IMR-90 (cell line): ENCODE data around the gene MDP1. TPM values are rescaled to one million over a fixed set of nuclear protein-coding genes. Genes with fewer than 3 reads are reported as not detected.

Experiments
- ATAC-seq: fragments of 200-7000 bp; cut with Tn5 transposase; 2 replicates; pipeline ENCODE4 v1.9.1; 2020; ENCODE audit warnings: low read depth, mild to moderate bottlenecking, moderate library complexity
- BruUV-seq: library from RNA; stranded (reverse); fragments of 400-500 nt; replicated peaks from 2 replicates; lab custom pipeline; 2021; lab: Mats Ljungman, UMichigan
- CTCF ChIA-PET: fragments of 300-600 bp; formaldehyde crosslinking; extraction: SDS; loops from one replicate; lab custom pipeline; 2021; ENCODE audit warnings: antibody characterized with exemption; lab: Yijun Ruan, JAX
- POLR2A ChIA-PET: fragments of 300-600 bp; sonication (Branson Sonifier 250); formaldehyde crosslinking; loops from one replicate; lab custom pipeline; 2022; ENCODE audit warnings: antibody characterized with exemption; ENCODE audit not compliant: unreplicated experiment; lab: Charles Lee
- DNase-seq: peaks from one replicate; pipeline ENCODE4 v3.0.0; 2013
- H2AFZ ChIP-seq: replicated peaks from 2 replicates; pipeline ENCODE3; 2013; ENCODE audit warnings: low read length, mild to moderate bottlenecking; ENCODE audit not compliant: poor library complexity
- H2AK5ac ChIP-seq: 2 replicates; pipeline ENCODE4 v1.6.1; 2013; ENCODE audit warnings: low read depth, low read length, inconsistent platforms
- H2AK9ac ChIP-seq: replicated peaks from 2 replicates; pipeline ENCODE3; 2013; ENCODE audit warnings: mild to moderate bottlenecking, low read depth, low read length, moderate library complexity; ENCODE audit not compliant: poor library complexity
- H2BK120ac ChIP-seq: 2 replicates; pipeline ENCODE4 v1.6.1; 2013; ENCODE audit warnings: low read depth, low read length, inconsistent platforms
- H2BK15ac ChIP-seq: 3 replicates; pipeline ENCODE4 v1.6.1; 2013; ENCODE audit warnings: low read depth, low read length, inconsistent platforms
- H2BK20ac ChIP-seq: 2 replicates; pipeline ENCODE4 v1.6.1; 2013; ENCODE audit warnings: low read depth, mild to moderate bottlenecking, inconsistent platforms, low read length, moderate library complexity
- H2BK5ac ChIP-seq: 2 replicates; pipeline ENCODE4 v1.6.1; 2013; ENCODE audit warnings: mild to moderate bottlenecking, low read depth, low read length, inconsistent platforms; ENCODE audit not compliant: poor library complexity, severe bottlenecking
- H3K14ac ChIP-seq: replicated peaks from 2 replicates; pipeline ENCODE4 v1.6.1; 2013; ENCODE audit warnings: low read depth, low read length, inconsistent platforms
- H3K18ac ChIP-seq: 2 replicates; pipeline ENCODE4 v1.6.1; 2013; ENCODE audit warnings: low read depth, low read length, control low read depth
- H3K23ac ChIP-seq: 2 replicates; pipeline ENCODE4 v1.6.1; 2013; ENCODE audit warnings: low read depth, low read length, inconsistent platforms
- H3K27ac ChIP-seq: 2 replicates; pipeline ENCODE4 v1.5.1; 2013; ENCODE audit warnings: mild to moderate bottlenecking, control low read depth, low read length; ENCODE audit not compliant: insufficient read depth
- H3K27me3 ChIP-seq: 2 replicates; pipeline ENCODE4 v1.6.1; 2013; ENCODE audit warnings: low read length; ENCODE audit not compliant: control insufficient read depth, insufficient read depth
- H3K36me3 ChIP-seq: 2 replicates; pipeline ENCODE4 v1.6.1; 2013; ENCODE audit warnings: low read length, mixed read lengths; ENCODE audit not compliant: control insufficient read depth, insufficient read depth
- H3K4ac ChIP-seq: 2 replicates; pipeline ENCODE4 v1.6.1; 2013; ENCODE audit warnings: low read depth, low read length, inconsistent platforms
- H3K4me1 ChIP-seq: 2 replicates; pipeline ENCODE4 v1.6.1; 2013; ENCODE audit warnings: low read length, mixed read lengths; ENCODE audit not compliant: control insufficient read depth, insufficient read depth
- H3K4me2 ChIP-seq: 2 replicates; pipeline ENCODE4 v1.6.1; 2013; ENCODE audit warnings: low read depth, mild to moderate bottlenecking, control low read depth, low read length, moderate library complexity
- H3K4me3 ChIP-seq: 2 replicates; pipeline ENCODE4 v1.5.1; 2013; ENCODE audit warnings: low read depth, mild to moderate bottlenecking, control low read depth, low read length, moderate library complexity; ENCODE audit not compliant: insufficient read depth
- H3K56ac ChIP-seq: 2 replicates; pipeline ENCODE4 v1.6.1; 2013; ENCODE audit warnings: low read length, inconsistent platforms; ENCODE audit not compliant: insufficient read depth; ENCODE audit errors: extremely low read depth
- H3K79me1 ChIP-seq, 2 experiments: 2 replicates each; pipeline ENCODE4 v1.6.1; 2013; ENCODE audit warnings: low read length in 2 of 2, inconsistent platforms in 1 of 2, low read depth in 1 of 2
- H3K9ac ChIP-seq: 2 replicates; pipeline ENCODE4 v1.6.1; 2013; ENCODE audit warnings: low read depth, low read length, control low read depth
- H3K9me1 ChIP-seq: 2 replicates; pipeline ENCODE4 v1.6.1; 2013; ENCODE audit warnings: low read length, inconsistent platforms; ENCODE audit not compliant: insufficient read depth
- H3K9me3 ChIP-seq: 2 replicates; pipeline ENCODE4 v1.6.1; 2013; ENCODE audit warnings: low read length; ENCODE audit not compliant: control insufficient read depth, insufficient read depth
- H4K20me1 ChIP-seq: 2 replicates; pipeline ENCODE4 v1.6.1; 2013; ENCODE audit warnings: low read length, inconsistent platforms; ENCODE audit not compliant: insufficient read depth
- H4K5ac ChIP-seq: 2 replicates; pipeline ENCODE4 v1.6.1; 2013; ENCODE audit warnings: mild to moderate bottlenecking, low read depth, low read length, control low read depth
- H4K8ac ChIP-seq, 2 experiments: 2 replicates each; pipeline ENCODE4 v1.6.1; 2013; ENCODE audit warnings: low read depth in 2 of 2, low read length in 2 of 2, control low read depth in 1 of 2, inconsistent platforms in 1 of 2
- H4K91ac ChIP-seq: 2 replicates; pipeline ENCODE4 v1.6.1; 2013; ENCODE audit warnings: low read depth, low read length, inconsistent platforms; ENCODE audit not compliant: insufficient read depth
- CEBPB ChIP-seq: IDR thresholded peaks from 2 replicates; pipeline ENCODE4 v1.6.1; 2012; ENCODE audit warnings: low read depth, low read length, improper control_type of control experiment
- CHD1 ChIP-seq: IDR thresholded peaks from 2 replicates; pipeline ENCODE4 v1.6.1; 2012; ENCODE audit warnings: low read depth, low read length, improper control_type of control experiment
- MAZ ChIP-seq: IDR thresholded peaks from 2 replicates; pipeline ENCODE4 v1.6.1; 2012; ENCODE audit warnings: low read depth, mild to moderate bottlenecking, low read length, improper control_type of control experiment, moderate library complexity, borderline replicate concordance
- RAD21 ChIP-seq: IDR thresholded peaks from 2 replicates; pipeline ENCODE4 v1.6.1; 2012; ENCODE audit warnings: low read length, improper control_type of control experiment
- SMC3 ChIP-seq: fragments of 150-350 bp; IDR thresholded peaks from 2 replicates; pipeline ENCODE4 v1.6.1; 2016; ENCODE audit warnings: low read depth, mild to moderate bottlenecking, antibody characterized with exemption, low read length, moderate library complexity
- USF2 ChIP-seq: fragments of 150-350 bp; IDR thresholded peaks from 2 replicates; pipeline ENCODE4 v1.6.1; 2017; ENCODE audit warnings: mild to moderate bottlenecking, antibody characterized with exemption, low read length, low read depth
- WGBS, 2 experiments: methylation state at CpG; one replicate each; pipeline versions ENCODE4 v1.1.5 to v1.1.7; 2013; ENCODE audit warnings: missing lambda C conversion rate in 2 of 2; ENCODE audit not compliant: insufficient read length in 1 of 2; ENCODE audit errors: extremely low coverage in 2 of 2; 5-methylcytosine and 5-hydroxymethylcytosine counted together
- dilution Hi-C: fragments of 300-500 bp; cut with HindIII; formaldehyde crosslinking; loops from one replicate; pipeline ENCODE4 v1.14.3; 2018; ENCODE audit warnings: low sequenced_read_pairs; ENCODE audit not compliant: unreplicated experiment
- in situ Hi-C: fragments of 300-500 bp; cut with MboI; formaldehyde crosslinking; loops from 3 replicates; pipeline ENCODE4 v1.14.3; 2019; ENCODE audit warnings: low sequenced_read_pairs, inconsistent platforms, mixed read lengths
- intact Hi-C: fragments of 100-400 bp; cut with micrococcal nuclease; formaldehyde crosslinking; loops from 2 replicates; pipeline ENCODE4 v1.10.0; 2022
- polyA plus RNA-seq, 3 experiments: library from polyadenylated mRNA; depleted of rRNA; stranded (reverse); fragments of >200 nt; gene quantifications; 2 replicates each; pipeline ENCODE4 v1.2.3, GENCODE V29; 2012; ENCODE audit warnings: low replicate concordance in 1 of 3
- total RNA-seq: library from RNA; depleted of rRNA; stranded (reverse); fragments of >200 nt; gene quantifications from 2 replicates; pipeline ENCODE4 v1.2.3, GENCODE V29; 2012

Gene MDP1
- total and polyA plus RNA-seq, 2 of the 4 experiments (the other 2 are of a cell fraction), result 15.1 to 17.8 TPM

- intact Hi-C loops (no loop called here), in situ Hi-C loops (no loop called here), dilution Hi-C loops (no loop called here)
- Histone ChIP-seq H3K27me3 (no peaks in the 10 kb centered on the region), H2BK120ac (no peak overlapping the region), H3K9me3 (no peaks in the 10 kb centered on the region), H3K14ac (no peak overlapping the region), H4K8ac (no peak overlapping the region), H2BK15ac (no peak overlapping the region), H3K4ac (no peak overlapping the region), H3K36me3 (peaks cover 63% of the 10 kb centered on the region), H3K9ac (no peak overlapping the region), H3K56ac (no peak overlapping the region), H2AK9ac (no peak overlapping the region), H3K4me3 (no peak overlapping the region), H3K4me1 (peaks cover 4% of the 10 kb centered on the region), H2BK5ac (no peak overlapping the region), H4K20me1 (no peaks in the 10 kb centered on the region), H3K9me1 (peaks cover 18% of the 10 kb centered on the region), H3K23ac (no peak overlapping the region), H2AK5ac (no peak overlapping the region), H4K91ac (no peak overlapping the region), H3K27ac (no peak overlapping the region), H2AFZ (no peak overlapping the region), H4K5ac (no peak overlapping the region), H3K4me2 (no peak overlapping the region), H3K79me1 (peaks cover 13 to 43% of the 10 kb centered on the region in 2 experiments), H2BK20ac (no peak overlapping the region), H3K18ac (no peak overlapping the region)
- DNase-seq (no peak), ATAC-seq (no peak)
- no TSS peak for BruUV-seq
- POLR2A ChIA-PET, result no interaction called here
- CTCF ChIA-PET, result no interaction called here
- WGBS, 2 experiments, result 94% methylated on average over 3 of the region's 7 CpGs; no CpG with 5 or more reads in 1 of the 2 experiments
- TF ChIP-seq USF2 (no peak), CHD1 (no peak), RAD21 (no peak), MAZ (no peak), SMC3 (no peak), CEBPB (no peak)
Observed at GRCh38 chr14:24185026-24185425, 30.8 kb downstream of the MDP1 start.
